OCI-LY3 (cell line): ENCODE results near the gene KLHL1.

Experiments used
- EZH2phosphoT487 ChIP-seq: fragments of 200-600 bp; shearing (Covaris generic); IDR thresholded peaks from 2 replicates; pipeline ENCODE4 v1.6.1; 2018; ENCODE audit warnings: antibody characterized with exemption, mixed run types, low read depth
- TF ChIP-seq, protein P1 (sequence below): fragments of 200-600, 300-600 bp; sonication (generic); IDR thresholded peaks from 2 replicates; pipeline ENCODE4 v1.5.1; 2014; ENCODE audit warnings: antibody characterized with exemption, low read length, low read depth

DNA sequence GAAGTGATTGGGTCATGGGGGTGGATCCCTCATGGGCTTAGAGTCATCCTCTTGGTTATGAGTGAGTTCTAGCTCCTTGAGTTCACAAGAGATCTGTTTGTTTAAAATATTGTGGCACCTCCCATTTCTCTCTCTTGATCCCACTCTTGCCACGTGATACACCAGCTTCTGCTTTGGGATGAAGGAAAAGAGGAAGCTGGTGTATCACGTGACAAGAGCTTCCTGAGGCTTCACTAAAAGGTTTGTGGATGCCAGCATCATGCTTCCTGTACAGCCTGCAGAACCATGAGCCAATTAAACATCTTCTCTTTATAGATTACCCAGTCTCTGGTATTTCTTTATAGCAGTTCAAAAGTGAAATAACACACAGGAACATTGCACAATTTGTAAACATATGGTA, 353.2 kb downstream of the KLHL1 start:
- TF ChIP-seq, protein P1, sequence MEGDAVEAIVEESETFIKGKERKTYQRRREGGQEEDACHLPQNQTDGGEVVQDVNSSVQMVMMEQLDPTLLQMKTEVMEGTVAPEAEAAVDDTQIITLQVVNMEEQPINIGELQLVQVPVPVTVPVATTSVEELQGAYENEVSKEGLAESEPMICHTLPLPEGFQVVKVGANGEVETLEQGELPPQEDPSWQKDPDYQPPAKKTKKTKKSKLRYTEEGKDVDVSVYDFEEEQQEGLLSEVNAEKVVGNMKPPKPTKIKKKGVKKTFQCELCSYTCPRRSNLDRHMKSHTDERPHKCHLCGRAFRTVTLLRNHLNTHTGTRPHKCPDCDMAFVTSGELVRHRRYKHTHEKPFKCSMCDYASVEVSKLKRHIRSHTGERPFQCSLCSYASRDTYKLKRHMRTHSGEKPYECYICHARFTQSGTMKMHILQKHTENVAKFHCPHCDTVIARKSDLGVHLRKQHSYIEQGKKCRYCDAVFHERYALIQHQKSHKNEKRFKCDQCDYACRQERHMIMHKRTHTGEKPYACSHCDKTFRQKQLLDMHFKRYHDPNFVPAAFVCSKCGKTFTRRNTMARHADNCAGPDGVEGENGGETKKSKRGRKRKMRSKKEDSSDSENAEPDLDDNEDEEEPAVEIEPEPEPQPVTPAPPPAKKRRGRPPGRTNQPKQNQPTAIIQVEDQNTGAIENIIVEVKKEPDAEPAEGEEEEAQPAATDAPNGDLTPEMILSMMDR, result no peak
- no peak for TF ChIP-seq EZH2phosphoT487
